Hepatocyte (in vitro differentiated cells): Measurements from ENCODE around the gene PEAR1. TPM values are rescaled to one million over a fixed set of nuclear protein-coding genes. Genes with fewer than 3 reads are reported as not detected.

ENCODE experiments used
- DNase-seq: peaks from one replicate; pipeline ENCODE4 v3.0.0-alpha.2; 2016; ENCODE audit warnings: low spot score
- H2AFZ ChIP-seq: fragments of 200-600 bp; sonication (generic); 2 replicates; pipeline ENCODE4 v1.6.0; 2016; ENCODE audit warnings: antibody characterized with exemption, mild to moderate bottlenecking
- H3K27ac ChIP-seq: fragments of 200-600 bp; sonication (generic); 2 replicates; pipeline ENCODE4 v1.5.1; 2016; ENCODE audit warnings: mild to moderate bottlenecking
- H3K27me3 ChIP-seq: fragments of 200-600 bp; sonication (generic); 2 replicates; pipeline ENCODE4 v1.6.1; 2016
- H3K36me3 ChIP-seq: fragments of 200-600 bp; sonication (generic); replicated peaks from 2 replicates; pipeline ENCODE4 v1.5.1; 2016; ENCODE audit warnings: low read depth; ENCODE audit not compliant: insufficient read depth
- H3K4me1 ChIP-seq: fragments of 200-600 bp; sonication (generic); 2 replicates; pipeline ENCODE4 v1.5.1; 2016; ENCODE audit warnings: mild to moderate bottlenecking, moderate library complexity; ENCODE audit not compliant: insufficient read depth
- H3K4me2 ChIP-seq: fragments of 200-600 bp; sonication (generic); 2 replicates; pipeline ENCODE4 v1.6.0; 2016
- H3K4me3 ChIP-seq: fragments of 200-600 bp; sonication (generic); 2 replicates; pipeline ENCODE4 v1.5.1; 2016; ENCODE audit warnings: mild to moderate bottlenecking
- H3K79me2 ChIP-seq: fragments of 200-600 bp; sonication (generic); 2 replicates; pipeline ENCODE4 v1.6.0; 2017; ENCODE audit warnings: mild to moderate bottlenecking
- H3K9me2 ChIP-seq: fragments of 200-600 bp; sonication (generic); replicated peaks from 2 replicates; pipeline ENCODE4 v1.6.0; 2017; ENCODE audit warnings: mild to moderate bottlenecking; ENCODE audit not compliant: insufficient read depth
- H3K9me3 ChIP-seq: fragments of 200-600 bp; sonication (generic); 2 replicates; pipeline ENCODE4 v1.5.1; 2016; ENCODE audit warnings: low read depth, mild to moderate bottlenecking
- H4K20me1 ChIP-seq: fragments of 200-600 bp; sonication (generic); 2 replicates; pipeline ENCODE4 v1.6.0; 2016; ENCODE audit warnings: mild to moderate bottlenecking; ENCODE audit not compliant: insufficient read depth, poor library complexity, severe bottlenecking
- EZH2 ChIP-seq: fragments of 200-600 bp; sonication (generic); IDR thresholded peaks from 2 replicates; pipeline ENCODE4 v1.6.1; 2016; ENCODE audit warnings: antibody characterized with exemption, mild to moderate bottlenecking, borderline replicate concordance
- EZH2phosphoT487 ChIP-seq: fragments of 200-600 bp; sonication (generic); IDR thresholded peaks from one replicate; pipeline ENCODE4 v1.6.1; 2018; ENCODE audit warnings: antibody characterized with exemption, mild to moderate bottlenecking, low read depth, moderate library complexity; ENCODE audit not compliant: unreplicated experiment, severe bottlenecking
- WGBS: methylation state at CpG from one replicate; pipeline ENCODE4 v1.1.6; 2016; ENCODE audit warnings: low lambda C conversion rate; ENCODE audit errors: missing lambda C conversion rate; 5-methylcytosine and 5-hydroxymethylcytosine counted together
- polyA plus RNA-seq: library from polyadenylated mRNA; unstranded; fragments of >200 nt; fragmentation: Nextera tagmentation; extraction: Ambion mirVana; gene quantifications from 2 replicates; pipeline ENCODE4 v1.2.1, GENCODE V29; 2016
- total RNA-seq: library from RNA; depleted of rRNA; stranded (reverse); fragments of >200 nt; gene quantifications from 2 replicates; pipeline ENCODE4 v1.2.3, GENCODE V29; 2014
- TF ChIP-seq, protein P1 (sequence below): fragments of 200-600 bp; sonication (generic); IDR thresholded peaks from 2 replicates; pipeline ENCODE4 v1.5.1; 2016; ENCODE audit warnings: antibody characterized with exemption, mild to moderate bottlenecking; ENCODE audit not compliant: poor library complexity

The PEAR1 gene
- total and polyA plus RNA-seq, 2 experiments from 2014 or later = 5.3 to 6.3 TPM

DNA sequence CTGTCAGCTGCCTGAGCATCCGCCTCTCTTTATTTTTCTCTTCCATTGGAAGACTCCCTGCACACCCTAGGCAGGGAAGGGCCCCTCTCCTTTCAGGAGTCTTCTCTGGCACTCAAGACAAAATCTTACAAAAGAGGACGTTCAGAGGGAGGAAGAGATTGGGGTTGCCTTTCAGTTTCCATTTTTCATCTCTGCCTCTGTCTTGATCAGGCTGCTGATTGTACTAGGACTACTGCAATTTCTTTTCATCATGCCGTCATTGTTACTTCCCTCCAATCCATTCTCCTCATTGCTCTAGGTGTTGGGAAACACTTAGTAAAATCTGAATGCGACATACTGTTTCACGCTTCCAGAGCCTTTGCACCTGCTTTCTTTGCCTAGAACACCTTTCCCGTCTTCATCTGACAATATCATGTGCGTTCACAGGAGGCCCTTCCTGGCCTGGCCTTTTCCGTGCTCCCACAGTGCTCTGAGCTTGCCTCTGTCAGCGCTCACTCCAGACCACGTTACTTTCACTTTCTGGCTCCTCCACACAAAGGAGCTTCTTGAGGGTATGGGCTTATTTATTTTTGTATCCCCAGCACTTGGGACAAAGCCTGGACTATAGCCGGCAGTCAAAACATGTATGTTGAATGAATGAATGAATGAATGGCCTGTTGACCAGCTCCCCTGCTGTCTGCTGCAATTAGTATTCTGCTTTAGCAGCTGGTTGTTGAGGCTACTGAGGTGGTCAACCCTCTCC is 37.9 kb downstream of the PEAR1 start:
- Histone ChIP-seq H3K36me3 (no peaks in the 10 kb centered on the region), H3K9me3 (no peaks in the 10 kb centered on the region), H3K4me3 (no peak overlapping the region), H3K79me2 (no peaks in the 10 kb centered on the region), H3K27ac (no peak overlapping the region), H3K4me2 (no peak overlapping the region), H4K20me1 (no peaks in the 10 kb centered on the region), H3K4me1 (peaks cover 8% of the 10 kb centered on the region), H2AFZ (no peak overlapping the region), H3K9me2 (no peaks in the 10 kb centered on the region), H3K27me3 (peaks cover 41% of the 10 kb centered on the region)
- 82% methylated on average over 11 of the region's 11 CpGs for WGBS
- DNase-seq = no peak
- no peak for TF ChIP-seq EZH2
- TF ChIP-seq EZH2phosphoT487 = no peak
- TF ChIP-seq, protein P1, sequence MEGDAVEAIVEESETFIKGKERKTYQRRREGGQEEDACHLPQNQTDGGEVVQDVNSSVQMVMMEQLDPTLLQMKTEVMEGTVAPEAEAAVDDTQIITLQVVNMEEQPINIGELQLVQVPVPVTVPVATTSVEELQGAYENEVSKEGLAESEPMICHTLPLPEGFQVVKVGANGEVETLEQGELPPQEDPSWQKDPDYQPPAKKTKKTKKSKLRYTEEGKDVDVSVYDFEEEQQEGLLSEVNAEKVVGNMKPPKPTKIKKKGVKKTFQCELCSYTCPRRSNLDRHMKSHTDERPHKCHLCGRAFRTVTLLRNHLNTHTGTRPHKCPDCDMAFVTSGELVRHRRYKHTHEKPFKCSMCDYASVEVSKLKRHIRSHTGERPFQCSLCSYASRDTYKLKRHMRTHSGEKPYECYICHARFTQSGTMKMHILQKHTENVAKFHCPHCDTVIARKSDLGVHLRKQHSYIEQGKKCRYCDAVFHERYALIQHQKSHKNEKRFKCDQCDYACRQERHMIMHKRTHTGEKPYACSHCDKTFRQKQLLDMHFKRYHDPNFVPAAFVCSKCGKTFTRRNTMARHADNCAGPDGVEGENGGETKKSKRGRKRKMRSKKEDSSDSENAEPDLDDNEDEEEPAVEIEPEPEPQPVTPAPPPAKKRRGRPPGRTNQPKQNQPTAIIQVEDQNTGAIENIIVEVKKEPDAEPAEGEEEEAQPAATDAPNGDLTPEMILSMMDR = no peak

DNA sequence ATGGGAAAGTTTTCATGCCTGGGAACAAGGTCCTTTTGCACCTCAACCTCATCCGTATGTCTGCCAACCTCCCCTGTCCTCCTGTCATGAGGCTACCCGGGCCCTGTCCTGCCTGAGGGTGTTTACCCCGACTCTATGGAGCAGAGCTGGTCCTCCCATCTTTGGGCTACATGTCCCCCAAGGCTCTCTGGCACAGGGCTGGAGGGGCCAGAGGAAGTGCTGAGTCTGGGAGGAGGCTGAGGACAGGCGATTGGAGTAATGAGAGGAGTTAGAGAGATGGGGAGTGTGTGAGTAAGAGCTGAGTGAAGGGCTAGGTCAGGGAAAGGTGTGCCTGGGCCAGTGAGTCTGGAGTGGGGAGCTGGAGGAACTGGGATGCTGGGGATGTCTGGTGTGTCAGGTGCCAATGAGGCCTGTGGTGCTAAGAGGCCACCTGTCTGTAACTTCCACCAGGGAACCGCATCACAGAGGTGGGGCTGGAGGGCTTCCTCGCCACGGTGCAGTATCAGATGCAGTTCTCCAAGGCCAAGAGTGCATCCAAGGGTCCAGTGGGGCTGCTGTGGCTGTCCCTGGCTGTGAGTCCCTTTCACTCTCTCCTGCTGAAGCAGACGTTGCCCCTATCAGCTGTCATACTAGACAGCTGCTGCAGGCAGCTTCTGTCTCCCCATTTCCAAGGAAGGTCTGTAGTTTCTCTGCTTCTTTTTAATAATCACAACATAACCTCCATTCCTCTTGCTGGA is 38.6 kb downstream of the PEAR1 start:
- WGBS = 72% methylated on average over 8 of the region's 8 CpGs
- no peak overlapping the region for H3K27ac ChIP-seq
- H3K9me2 ChIP-seq = no peaks in the 10 kb centered on the region
- TF ChIP-seq, protein P1 = no peak
- TF ChIP-seq EZH2phosphoT487 (no peak), EZH2 (no peak)
- DNase-seq = no peak
- H2AFZ ChIP-seq = no peak overlapping the region
- H3K4me2 ChIP-seq = no peak overlapping the region
- no peaks in the 10 kb centered on the region for H4K20me1 ChIP-seq
- peaks cover 8% of the 10 kb centered on the region for H3K4me1 ChIP-seq
- no peaks in the 10 kb centered on the region for H3K36me3 ChIP-seq
- H3K27me3 ChIP-seq = peaks cover 33% of the 10 kb centered on the region
- no peak overlapping the region for H3K4me3 ChIP-seq
- H3K79me2 ChIP-seq = no peaks in the 10 kb centered on the region
- no peaks in the 10 kb centered on the region for H3K9me3 ChIP-seq

DNA sequence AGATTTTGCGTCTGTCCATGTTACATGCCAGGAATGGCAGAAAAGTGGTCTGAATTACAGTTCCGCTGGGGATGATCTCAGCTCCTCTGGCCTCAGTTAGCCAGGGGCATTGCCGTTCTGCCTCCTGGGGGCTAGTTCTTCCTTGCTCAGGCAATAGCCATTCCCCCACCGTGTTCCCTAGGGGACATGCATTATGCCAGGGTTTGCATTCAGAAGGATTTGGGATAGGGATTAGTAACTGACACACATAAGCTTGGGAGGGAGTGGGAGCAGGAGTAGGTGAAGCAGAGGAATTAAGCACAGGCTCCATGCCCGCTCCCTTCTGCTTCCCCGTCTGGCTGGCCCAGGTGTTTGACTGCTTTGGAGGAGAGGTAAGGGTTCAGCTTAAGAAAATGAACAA is 39.6 kb downstream of the PEAR1 start:
- no peak overlapping the region for H3K27ac ChIP-seq
- no peak overlapping the region for H3K4me2 ChIP-seq
- no peak overlapping the region for H2AFZ ChIP-seq
- no peaks in the 10 kb centered on the region for H3K4me1 ChIP-seq
- 74% methylated on average over 6 of the region's 6 CpGs for WGBS
- no peaks in the 10 kb centered on the region for H3K79me2 ChIP-seq
- no peaks in the 10 kb centered on the region for H4K20me1 ChIP-seq
- H3K9me3 ChIP-seq = no peaks in the 10 kb centered on the region
- H3K36me3 ChIP-seq = no peaks in the 10 kb centered on the region
- no peaks in the 10 kb centered on the region for H3K9me2 ChIP-seq
- H3K4me3 ChIP-seq = no peak overlapping the region
- H3K27me3 ChIP-seq = peaks cover 25% of the 10 kb centered on the region
- DNase-seq = no peak
- TF ChIP-seq EZH2 (no peak), EZH2phosphoT487 (no peak)
- TF ChIP-seq, protein P1 = no peak
